Measurements from ENCODE around the gene KCNJ18.

GRCh38 chr17:21680366-21680765 lies 12.0 kb upstream of the KCNJ18 start:
- no peak for TF ChIP-seq YY1 (IDR thresholded peaks at IDR 0.05; ENCODE audit: insufficient read depth, insufficient read length)
- TF ChIP-seq ZNF274 (IDR thresholded peaks at IDR 0.05; ENCODE audit: low read depth, low read length): no peak
- no peak for TF ChIP-seq SUZ12 (IDR thresholded peaks at IDR 0.05; ENCODE audit: extremely low read depth, insufficient read depth, insufficient read length)

Data from NT2/D1 (cell line).